ENCODE measurements around the gene MAGOHB. TPM values are rescaled to one million over a fixed set of nuclear protein-coding genes. Genes with fewer than 3 reads are reported as not detected.

Gene MAGOHB
- total and polyA plus RNA-seq, 10 of the 15 experiments (the other 5 are each of a cell fraction or from before 2014, with no cell fraction given) = 30.6 to 217 (median 55.2) TPM

DNA sequence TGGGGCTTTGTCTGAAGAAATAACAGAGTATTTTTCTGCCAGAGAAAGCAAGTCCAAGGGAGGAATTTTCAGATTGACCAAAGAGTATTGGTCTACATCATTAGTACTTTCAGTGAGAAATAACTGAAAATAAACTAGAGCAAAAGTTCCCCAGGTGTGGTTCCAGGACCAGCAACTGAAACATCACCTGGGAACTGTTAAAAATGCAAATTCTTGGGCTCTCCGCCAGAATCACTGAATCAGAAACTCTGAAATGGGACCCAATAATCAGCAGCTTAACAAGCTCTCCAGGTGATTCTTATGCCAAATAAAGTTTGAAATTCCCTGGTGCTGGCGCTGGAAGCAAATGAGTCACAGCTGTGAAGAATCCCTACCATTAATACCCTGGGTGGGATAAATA is 55.6 kb downstream of the MAGOHB start:
- H3K79me2 ChIP-seq (ENCODE audit: control insufficient read depth, insufficient read depth, low read length) = no peaks in the 10 kb centered on the region; the same call in 1 of the 2 replicates
- in situ Hi-C loops (cut with MboI) (no loop called here), intact Hi-C loops (cut with micrococcal nuclease; ENCODE audit: unreplicated experiment) (loop anchor here (5.0 kb wide), 1 partner anchor 60 kb away; no protein-coding TSS in a partner anchor)
- FAIRE-seq (peak; percentile 83), ATAC-seq (peak; percentile 82), DNase-seq (ENCODE audit: low read depth, low spot score) (peak; percentile 63)
- H3K4me1 ChIP-seq (ENCODE audit: control insufficient read depth, insufficient read depth, low read length) = peaks cover 7% of the 10 kb centered on the region
- peak overlapping the region; percentile 76 for H3K27ac ChIP-seq (ENCODE audit: control insufficient read depth, insufficient read depth)
- H3K9ac ChIP-seq (ENCODE audit: control insufficient read depth, insufficient read depth, low read length) = no peak overlapping the region
- H4K20me1 ChIP-seq (ENCODE audit: control insufficient read depth, insufficient read depth) = no peaks in the 10 kb centered on the region
- SMC1A ChIA-PET (ENCODE audit: uncharacterized antibody, unreplicated experiment) = interaction anchor here (1.0 to 7.2 kb wide), 3 partner anchors 12 to 192 kb away, joined by 3 to 51 read pairs (median 3); no protein-coding TSS in a partner anchor
- no peaks in the 10 kb centered on the region for H3K27me3 ChIP-seq (replicated peaks in 1 of 2; ENCODE audit: control insufficient read depth in 2 of 2, insufficient read depth in 2 of 2, low read length in 1 of 2)
- WGBS (ENCODE audit: insufficient coverage, insufficient replicate concordance, low lambda C conversion rate, missing lambda C conversion rate) = 46% methylated on average over 2 of the region's 2 CpGs
- H3K36me3 ChIP-seq (ENCODE audit: control insufficient read depth in 2 of 2, insufficient read depth in 2 of 2, low read length in 1 of 2) = no peaks in the 10 kb centered on the region
- CTCF ChIA-PET = interaction anchor here (1.9 to 2.5 kb wide), 3 partner anchors 191 to 322 kb away, joined by 4 to 11 read pairs (median 11); no protein-coding TSS in a partner anchor
- peaks cover 15% of the 10 kb centered on the region for H3K9me3 ChIP-seq (replicated peaks; ENCODE audit: control insufficient read depth, insufficient read depth, low read length)
- RAD21 ChIA-PET (ENCODE audit: unreplicated experiment) = interaction anchor here (0.9 to 1.0 kb wide), 2 partner anchors 15 to 193 kb away, joined by 3 read pairs; no protein-coding TSS in a partner anchor
- POLR2A ChIA-PET = no interaction called here
- peak overlapping the region; percentile 17; the same call in 1 of the 2 replicates for H3K4me3 ChIP-seq
- peak overlapping the region; percentile 53 for H3K4me2 ChIP-seq (ENCODE audit: control insufficient read depth, insufficient read depth)
- no peak overlapping the region for H2AFZ ChIP-seq (ENCODE audit: control insufficient read depth, low read depth, low read length)
- no TSS peak for BruUV-seq (replicated peaks)
- TF ChIP-seq RAD21 (IDR thresholded peaks at IDR 0.05; ENCODE audit: insufficient read depth, low read depth, low read length) = no peak
- TF ChIP-seq PML (IDR thresholded peaks at IDR 0.05; ENCODE audit: low read length) = no peak; the same call in none of the 2 replicates
- TF ChIP-seq, protein P1, sequence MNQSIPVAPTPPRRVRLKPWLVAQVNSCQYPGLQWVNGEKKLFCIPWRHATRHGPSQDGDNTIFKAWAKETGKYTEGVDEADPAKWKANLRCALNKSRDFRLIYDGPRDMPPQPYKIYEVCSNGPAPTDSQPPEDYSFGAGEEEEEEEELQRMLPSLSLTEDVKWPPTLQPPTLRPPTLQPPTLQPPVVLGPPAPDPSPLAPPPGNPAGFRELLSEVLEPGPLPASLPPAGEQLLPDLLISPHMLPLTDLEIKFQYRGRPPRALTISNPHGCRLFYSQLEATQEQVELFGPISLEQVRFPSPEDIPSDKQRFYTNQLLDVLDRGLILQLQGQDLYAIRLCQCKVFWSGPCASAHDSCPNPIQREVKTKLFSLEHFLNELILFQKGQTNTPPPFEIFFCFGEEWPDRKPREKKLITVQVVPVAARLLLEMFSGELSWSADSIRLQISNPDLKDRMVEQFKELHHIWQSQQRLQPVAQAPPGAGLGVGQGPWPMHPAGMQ (IDR thresholded peaks at IDR 0.05; ENCODE audit: borderline replicate concordance) = no peak
- TF ChIP-seq PAX5 (IDR thresholded peaks at IDR 0.05; ENCODE audit: borderline replicate concordance, low read depth, low read length) = peak; percentile 16; the same call in 1 of the 2 replicates
- TF ChIP-seq RCOR1 (conservative IDR thresholded peaks at IDR 0.05; ENCODE audit: low read depth, low read length) = 0 out of 2 replicates have a peak, but pooled peaks have one; percentile 50
- TF ChIP-seq NR2F1 (conservative IDR thresholded peaks at IDR 0.05) = no peak
- TF ChIP-seq, protein P2, sequence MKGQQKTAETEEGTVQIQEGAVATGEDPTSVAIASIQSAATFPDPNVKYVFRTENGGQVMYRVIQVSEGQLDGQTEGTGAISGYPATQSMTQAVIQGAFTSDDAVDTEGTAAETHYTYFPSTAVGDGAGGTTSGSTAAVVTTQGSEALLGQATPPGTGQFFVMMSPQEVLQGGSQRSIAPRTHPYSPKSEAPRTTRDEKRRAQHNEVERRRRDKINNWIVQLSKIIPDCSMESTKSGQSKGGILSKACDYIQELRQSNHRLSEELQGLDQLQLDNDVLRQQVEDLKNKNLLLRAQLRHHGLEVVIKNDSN (IDR thresholded peaks at IDR 0.05; ENCODE audit: borderline replicate concordance, extremely low read length, insufficient read depth, low read depth, low read length) = no peak
- no peak for TF ChIP-seq SUPT20H (IDR thresholded peaks at IDR 0.05; ENCODE audit: borderline replicate concordance, control insufficient read depth, low read depth, low read length)
- TF ChIP-seq RUNX3 (IDR thresholded peaks at IDR 0.05; ENCODE audit: low read length) = peak; percentile 79
- TF ChIP-seq BACH1 (IDR thresholded peaks at IDR 0.05; ENCODE audit: borderline replicate concordance) = no peak
- peak; percentile 45 for TF ChIP-seq MTA2 (IDR thresholded peaks at IDR 0.05; ENCODE audit: low read depth)
- TF ChIP-seq, protein P3, sequence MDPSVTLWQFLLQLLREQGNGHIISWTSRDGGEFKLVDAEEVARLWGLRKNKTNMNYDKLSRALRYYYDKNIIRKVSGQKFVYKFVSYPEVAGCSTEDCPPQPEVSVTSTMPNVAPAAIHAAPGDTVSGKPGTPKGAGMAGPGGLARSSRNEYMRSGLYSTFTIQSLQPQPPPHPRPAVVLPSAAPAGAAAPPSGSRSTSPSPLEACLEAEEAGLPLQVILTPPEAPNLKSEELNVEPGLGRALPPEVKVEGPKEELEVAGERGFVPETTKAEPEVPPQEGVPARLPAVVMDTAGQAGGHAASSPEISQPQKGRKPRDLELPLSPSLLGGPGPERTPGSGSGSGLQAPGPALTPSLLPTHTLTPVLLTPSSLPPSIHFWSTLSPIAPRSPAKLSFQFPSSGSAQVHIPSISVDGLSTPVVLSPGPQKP (IDR thresholded peaks at IDR 0.05; ENCODE audit: low read depth, low read length) = no peak
- no peak for TF ChIP-seq SMAD1 (IDR thresholded peaks at IDR 0.05; ENCODE audit: low read depth, partially characterized antibody)
- TF ChIP-seq NFYB (IDR thresholded peaks at IDR 0.05; ENCODE audit: insufficient read depth, low read depth, low read length) = no peak
- peak; percentile 65; the same call in 1 of the 2 replicates for TF ChIP-seq TCF12 (IDR thresholded peaks at IDR 0.05; ENCODE audit: low read depth, low read length)
- TF ChIP-seq, protein P4, sequence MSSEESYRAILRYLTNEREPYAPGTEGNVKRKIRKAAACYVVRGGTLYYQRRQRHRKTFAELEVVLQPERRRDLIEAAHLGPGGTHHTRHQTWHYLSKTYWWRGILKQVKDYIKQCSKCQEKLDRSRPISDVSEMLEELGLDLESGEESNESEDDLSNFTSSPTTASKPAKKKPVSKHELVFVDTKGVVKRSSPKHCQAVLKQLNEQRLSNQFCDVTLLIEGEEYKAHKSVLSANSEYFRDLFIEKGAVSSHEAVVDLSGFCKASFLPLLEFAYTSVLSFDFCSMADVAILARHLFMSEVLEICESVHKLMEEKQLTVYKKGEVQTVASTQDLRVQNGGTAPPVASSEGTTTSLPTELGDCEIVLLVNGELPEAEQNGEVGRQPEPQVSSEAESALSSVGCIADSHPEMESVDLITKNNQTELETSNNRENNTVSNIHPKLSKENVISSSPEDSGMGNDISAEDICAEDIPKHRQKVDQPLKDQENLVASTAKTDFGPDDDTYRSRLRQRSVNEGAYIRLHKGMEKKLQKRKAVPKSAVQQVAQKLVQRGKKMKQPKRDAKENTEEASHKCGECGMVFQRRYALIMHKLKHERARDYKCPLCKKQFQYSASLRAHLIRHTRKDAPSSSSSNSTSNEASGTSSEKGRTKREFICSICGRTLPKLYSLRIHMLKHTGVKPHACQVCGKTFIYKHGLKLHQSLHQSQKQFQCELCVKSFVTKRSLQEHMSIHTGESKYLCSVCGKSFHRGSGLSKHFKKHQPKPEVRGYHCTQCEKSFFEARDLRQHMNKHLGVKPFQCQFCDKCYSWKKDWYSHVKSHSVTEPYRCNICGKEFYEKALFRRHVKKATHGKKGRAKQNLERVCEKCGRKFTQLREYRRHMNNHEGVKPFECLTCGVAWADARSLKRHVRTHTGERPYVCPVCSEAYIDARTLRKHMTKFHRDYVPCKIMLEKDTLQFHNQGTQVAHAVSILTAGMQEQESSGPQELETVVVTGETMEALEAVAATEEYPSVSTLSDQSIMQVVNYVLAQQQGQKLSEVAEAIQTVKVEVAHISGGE (CRISPR knock-in tag; IDR thresholded peaks at IDR 0.05) = no peak
- TF ChIP-seq NFYA (IDR thresholded peaks at IDR 0.05; ENCODE audit: borderline replicate concordance, low read depth, low read length) = no peak
- no peak for TF ChIP-seq BCL11A (IDR thresholded peaks at IDR 0.05; ENCODE audit: low read depth, low read length)

Data from GM12878 (cell line).